ENCODE data around the gene CCDC175. TPM values are rescaled to one million over a fixed set of nuclear protein-coding genes. Genes with fewer than 3 reads are reported as not detected.

Gene CCDC175
- total RNA-seq, 6 experiments from 2014 or later, result not detected

GRCh38 chr14:59460378-59460777, 116.2 kb downstream of the CCDC175 start:
- H3K36me3 ChIP-seq, result no peaks in the 10 kb centered on the region
- no peak for ATAC-seq
- H3K27ac ChIP-seq, result no peak overlapping the region
- no peak overlapping the region for H3K4me3 ChIP-seq
- WGBS (ENCODE audit: insufficient coverage, low coverage, low lambda C conversion rate, missing lambda C conversion rate), result 93% methylated on average over 1 of the region's 1 CpG
- TF ChIP-seq, protein P1, sequence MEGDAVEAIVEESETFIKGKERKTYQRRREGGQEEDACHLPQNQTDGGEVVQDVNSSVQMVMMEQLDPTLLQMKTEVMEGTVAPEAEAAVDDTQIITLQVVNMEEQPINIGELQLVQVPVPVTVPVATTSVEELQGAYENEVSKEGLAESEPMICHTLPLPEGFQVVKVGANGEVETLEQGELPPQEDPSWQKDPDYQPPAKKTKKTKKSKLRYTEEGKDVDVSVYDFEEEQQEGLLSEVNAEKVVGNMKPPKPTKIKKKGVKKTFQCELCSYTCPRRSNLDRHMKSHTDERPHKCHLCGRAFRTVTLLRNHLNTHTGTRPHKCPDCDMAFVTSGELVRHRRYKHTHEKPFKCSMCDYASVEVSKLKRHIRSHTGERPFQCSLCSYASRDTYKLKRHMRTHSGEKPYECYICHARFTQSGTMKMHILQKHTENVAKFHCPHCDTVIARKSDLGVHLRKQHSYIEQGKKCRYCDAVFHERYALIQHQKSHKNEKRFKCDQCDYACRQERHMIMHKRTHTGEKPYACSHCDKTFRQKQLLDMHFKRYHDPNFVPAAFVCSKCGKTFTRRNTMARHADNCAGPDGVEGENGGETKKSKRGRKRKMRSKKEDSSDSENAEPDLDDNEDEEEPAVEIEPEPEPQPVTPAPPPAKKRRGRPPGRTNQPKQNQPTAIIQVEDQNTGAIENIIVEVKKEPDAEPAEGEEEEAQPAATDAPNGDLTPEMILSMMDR (IDR thresholded peaks at IDR 0.05), result no peak
- TF ChIP-seq POLR2A (IDR thresholded peaks at IDR 0.05), result no peak
- H3K4me1 ChIP-seq, result peaks cover 0 to 7% (median 3%) of the 10 kb centered on the region in 4 donors
- DNase-seq, result no peak
- H3K27me3 ChIP-seq, result no peaks in the 10 kb centered on the region
- intact Hi-C loops (cut with DNase I), result no loop called here
- no peaks in the 10 kb centered on the region for H3K9me3 ChIP-seq

DNA sequence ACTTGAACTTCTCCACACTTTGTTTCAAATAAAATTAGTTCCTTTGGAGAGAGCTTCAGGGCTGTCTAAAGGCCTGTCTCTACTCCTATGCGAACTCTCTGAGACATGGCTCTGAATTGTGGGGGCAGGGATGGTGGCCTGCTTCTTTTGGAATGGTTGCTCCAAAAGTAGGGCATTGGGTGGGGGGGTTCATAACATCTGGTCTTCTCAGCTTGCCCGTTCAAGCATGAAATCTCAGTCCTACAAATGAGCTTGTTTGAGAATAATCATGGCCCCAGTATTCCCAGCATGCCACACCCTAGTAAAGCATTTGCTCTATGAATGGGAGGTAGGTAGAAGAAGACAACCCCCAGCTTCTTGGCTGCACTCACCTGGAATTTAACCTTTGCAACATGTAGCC, 118.1 kb downstream of the CCDC175 start:
- H3K9me3 ChIP-seq, result no peaks in the 10 kb centered on the region
- intact Hi-C loops (cut with DNase I), result no loop called here

GRCh38 chr14:59455411-59455810, 121.2 kb downstream of the CCDC175 start:
- intact Hi-C loops (cut with DNase I), result no loop called here
- no peak for TF ChIP-seq POLR2A (IDR thresholded peaks at IDR 0.05)
- TF ChIP-seq, protein P1 (IDR thresholded peaks at IDR 0.05), result no peak
- no peaks in the 10 kb centered on the region for H3K4me1 ChIP-seq
- 100% methylated on average over 1 of the region's 1 CpG for WGBS (ENCODE audit: insufficient coverage, low coverage, low lambda C conversion rate, missing lambda C conversion rate)
- H3K27me3 ChIP-seq, result no peaks in the 10 kb centered on the region
- no peaks in the 10 kb centered on the region for H3K9me3 ChIP-seq
- no peak for ATAC-seq
- no peak overlapping the region for H3K4me3 ChIP-seq
- no peak for DNase-seq
- no peaks in the 10 kb centered on the region for H3K36me3 ChIP-seq
- H3K27ac ChIP-seq, result no peak overlapping the region

More for the DNA sequence above, 118.1 kb downstream of the CCDC175 start:
- 78% methylated on average over 2 of the region's 2 CpGs for WGBS (ENCODE audit: insufficient coverage, low coverage, low lambda C conversion rate, missing lambda C conversion rate)
- DNase-seq (no peak), ATAC-seq (no peak)
- no peaks in the 10 kb centered on the region for H3K4me1 ChIP-seq
- H3K27ac ChIP-seq, result no peak overlapping the region
- no peak for TF ChIP-seq POLR2A (IDR thresholded peaks at IDR 0.05)
- TF ChIP-seq, protein P1 (IDR thresholded peaks at IDR 0.05), result no peak
- no peak overlapping the region for H3K4me3 ChIP-seq
- no peaks in the 10 kb centered on the region for H3K27me3 ChIP-seq
- no peaks in the 10 kb centered on the region for H3K36me3 ChIP-seq

Other genes with a start within 250 kb of the CCDC175 start
- 1 to 10 TPM in 5 of 6 experiments, under 1 TPM in 1; 0.62 to 3.6 (median 1.6) TPM for gene GPR135, start 111.4 kb downstream of the CCDC175 start, total RNA-seq
- 10 to 100 TPM; 10.3 to 48.5 (median 23.4) TPM for gene L3HYPDH, start 92.4 kb downstream of the CCDC175 start, total RNA-seq
- 10 to 100 TPM; 15.3 to 32.3 (median 16.1) TPM for gene JKAMP, start 92.3 kb downstream of the CCDC175 start, total RNA-seq

Data from right lobe of liver (tissue), 6 donors.